NCI-H1930 (cell line): ENCODE results near the gene ARL17B.
"Not testable (repeated sequence)": the region's sequence is repeated elsewhere in the genome, so short reads cannot be mapped to it uniquely, and the experiment has no call there.

ENCODE experiments used
- DNase-seq, 2 experiments: peaks; one replicate each; lab custom pipeline; 2025; lab: John Stamatoyannopoulos, UW

The ARL17B gene

DNA sequence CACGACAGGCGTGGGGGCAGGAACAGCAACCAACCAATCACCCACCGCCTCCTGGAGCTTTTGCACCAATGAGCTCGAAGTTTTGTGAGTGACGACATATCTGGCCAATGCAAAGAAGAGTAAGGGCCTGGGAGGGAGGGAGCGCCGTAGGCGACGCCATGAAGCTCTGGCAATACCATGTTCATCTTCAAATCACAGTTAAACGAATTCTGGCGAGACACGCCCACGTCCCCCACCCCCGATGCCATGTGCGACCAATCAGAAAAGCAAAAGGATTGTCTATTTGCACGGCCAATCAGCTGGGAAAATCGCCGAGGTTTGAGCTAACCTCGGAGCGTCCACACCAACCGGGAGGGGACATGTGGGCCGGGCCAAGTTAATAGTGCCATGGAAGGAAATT, at the start of gene ARL17B:
TSS of gene ARL17B (minus strand) at position 12 of the 400 bp plus-strand sequence. CDS start 3,369 bp downstream, outside the sequence.
- DNase-seq = not testable (repeated sequence)

DNA sequence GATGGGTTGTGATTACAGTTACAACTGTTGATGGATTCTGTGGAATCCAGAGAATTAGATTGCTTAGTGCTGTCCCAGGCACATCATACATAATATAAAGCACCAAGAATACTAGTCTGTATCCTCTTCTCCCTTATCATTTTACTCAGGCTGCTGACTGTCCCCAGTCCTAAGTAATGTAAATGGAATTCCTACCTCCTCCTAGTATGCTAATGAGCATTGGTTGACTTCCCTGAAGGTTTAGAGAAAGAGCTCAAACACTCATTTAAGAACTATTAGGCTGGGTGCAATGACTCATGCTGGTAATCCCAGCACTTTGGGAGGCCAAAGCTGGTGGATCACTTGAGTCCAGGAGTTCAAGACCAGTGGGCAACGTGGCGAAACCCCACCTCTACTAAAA, 48.3 kb upstream of the ARL17B start:
- DNase-seq = not testable (repeated sequence)

- DNase-seq = not testable (repeated sequence)
These were observed 45.6 kb upstream of the ARL17B start for GRCh38 chr17:46407155-46407554.

- DNase-seq = not testable (repeated sequence)
These were observed 39.6 kb upstream of the ARL17B start for GRCh38 chr17:46401033-46401787.

GRCh38 chr17:46400543-46400942, 39.0 kb upstream of the ARL17B start:
- DNase-seq = not testable (repeated sequence)

DNA sequence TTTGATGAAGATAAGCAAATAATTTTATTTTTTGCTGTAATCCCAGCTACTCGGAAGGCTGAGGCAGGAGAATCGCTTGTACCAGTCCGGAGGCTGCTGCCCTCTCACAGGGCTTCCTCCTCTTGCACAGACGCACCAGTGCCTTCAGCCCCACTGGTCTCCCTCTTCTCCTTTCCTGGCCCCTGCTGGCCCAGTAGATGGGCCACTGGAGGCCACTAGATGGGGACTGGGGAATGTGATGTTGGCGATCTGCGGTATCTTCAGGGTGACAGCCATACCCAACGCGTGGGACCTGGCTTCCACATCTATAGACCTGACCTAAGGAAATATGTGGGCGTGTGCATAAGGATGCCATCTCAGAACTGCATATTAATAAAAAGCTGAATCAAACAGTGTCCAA, 38.4 kb upstream of the ARL17B start:
- DNase-seq = not testable (repeated sequence)

GRCh38 chr17:46396292-46396691, 34.7 kb upstream of the ARL17B start:
- not testable (repeated sequence) for DNase-seq

DNA sequence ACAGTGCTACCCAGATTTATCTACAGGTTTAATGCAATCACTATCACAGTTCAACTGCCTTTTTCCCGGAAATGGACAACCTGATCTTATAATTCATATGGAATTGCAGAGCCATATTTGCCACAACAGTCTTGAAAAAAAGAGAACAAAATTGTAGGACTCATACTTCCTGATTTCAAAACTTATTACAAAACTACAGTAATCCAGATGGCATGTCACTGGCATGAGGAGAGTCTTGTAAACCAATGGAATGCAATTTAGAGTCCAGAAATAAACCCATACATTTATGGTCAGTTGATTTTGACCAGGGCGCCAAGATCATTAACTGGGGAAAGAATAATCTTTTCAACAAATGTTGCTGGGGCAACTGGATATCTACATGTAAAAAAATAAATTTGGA, 32.1 kb upstream of the ARL17B start:
- not testable (repeated sequence) for DNase-seq

DNA sequence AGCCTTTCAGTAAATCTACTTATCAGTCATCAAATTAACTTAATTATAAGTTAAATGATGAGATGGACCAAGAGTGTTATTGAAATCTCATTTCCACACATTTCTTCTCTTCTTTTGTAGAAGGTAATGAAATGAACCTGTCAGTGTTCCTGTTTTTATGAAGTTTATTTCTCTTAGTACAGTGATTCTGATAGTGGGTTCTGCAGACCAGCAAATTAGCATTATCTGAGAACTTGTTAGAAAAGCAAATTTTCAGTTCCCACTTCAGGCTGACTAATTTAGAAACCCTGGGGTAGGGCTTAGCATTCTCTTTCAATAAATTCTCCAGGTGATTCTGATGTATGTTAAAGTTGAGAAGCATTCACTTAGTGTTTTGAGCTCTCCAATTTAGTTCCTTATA, 23.9 kb upstream of the ARL17B start:
- not testable (repeated sequence) for DNase-seq

GRCh38 chr17:46383118-46383517, 21.6 kb upstream of the ARL17B start:
- not testable (repeated sequence) for DNase-seq

- DNase-seq = not testable (repeated sequence)
These were observed 11.9 kb upstream of the ARL17B start for GRCh38 chr17:46373418-46373817.

DNA sequence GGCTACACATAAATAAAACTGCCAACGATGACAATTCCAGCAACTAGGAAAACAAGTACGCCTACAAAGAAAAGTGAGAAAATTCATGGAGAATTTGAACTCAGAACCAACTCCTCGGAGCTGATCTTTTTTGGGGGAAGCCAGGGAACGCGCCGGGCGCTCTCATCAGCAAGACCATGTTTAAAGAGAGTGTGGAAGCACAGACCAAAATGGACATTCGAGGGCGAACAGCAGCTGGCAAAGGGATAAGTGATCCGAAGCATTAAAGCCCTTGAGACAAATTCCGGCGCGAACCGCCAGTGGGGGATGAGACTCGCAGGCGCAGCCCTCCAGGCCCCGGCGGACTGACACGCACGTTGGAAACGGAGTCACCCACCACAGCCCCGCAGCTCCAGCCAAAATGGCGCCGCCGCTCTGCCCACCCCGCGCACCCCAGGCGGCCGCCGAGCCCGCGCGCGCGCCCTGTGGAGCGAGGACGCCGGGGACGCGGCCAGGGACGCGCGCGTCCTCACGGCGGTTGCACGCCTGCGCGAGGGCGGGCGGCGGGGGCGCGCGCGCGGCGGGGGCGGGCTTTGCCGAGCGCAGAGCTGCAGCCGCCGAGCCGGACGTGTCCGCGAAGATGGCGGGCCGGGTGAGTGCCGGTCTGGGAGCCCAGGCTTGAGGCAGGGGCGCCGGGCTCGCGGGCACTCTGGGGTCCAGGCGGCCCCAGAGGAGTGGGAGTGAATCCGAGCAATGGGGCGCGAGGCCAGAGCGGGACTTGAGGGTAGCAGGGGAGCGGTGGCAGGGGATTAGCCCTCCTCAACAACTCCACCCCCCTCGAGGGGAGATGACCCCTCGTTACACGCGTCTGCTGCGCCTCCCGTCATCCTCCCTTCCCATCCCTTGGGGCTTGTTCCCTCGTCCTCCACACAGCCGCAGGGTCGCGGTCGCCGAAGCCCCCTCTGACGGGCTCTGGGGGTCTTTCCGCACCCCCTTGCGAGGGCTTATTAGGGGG, 11.0 kb upstream of the ARL17B start:
- not testable (repeated sequence) for DNase-seq

GRCh38 chr17:46367520-46367919, 6.0 kb upstream of the ARL17B start:
- DNase-seq = not testable (repeated sequence)

DNA sequence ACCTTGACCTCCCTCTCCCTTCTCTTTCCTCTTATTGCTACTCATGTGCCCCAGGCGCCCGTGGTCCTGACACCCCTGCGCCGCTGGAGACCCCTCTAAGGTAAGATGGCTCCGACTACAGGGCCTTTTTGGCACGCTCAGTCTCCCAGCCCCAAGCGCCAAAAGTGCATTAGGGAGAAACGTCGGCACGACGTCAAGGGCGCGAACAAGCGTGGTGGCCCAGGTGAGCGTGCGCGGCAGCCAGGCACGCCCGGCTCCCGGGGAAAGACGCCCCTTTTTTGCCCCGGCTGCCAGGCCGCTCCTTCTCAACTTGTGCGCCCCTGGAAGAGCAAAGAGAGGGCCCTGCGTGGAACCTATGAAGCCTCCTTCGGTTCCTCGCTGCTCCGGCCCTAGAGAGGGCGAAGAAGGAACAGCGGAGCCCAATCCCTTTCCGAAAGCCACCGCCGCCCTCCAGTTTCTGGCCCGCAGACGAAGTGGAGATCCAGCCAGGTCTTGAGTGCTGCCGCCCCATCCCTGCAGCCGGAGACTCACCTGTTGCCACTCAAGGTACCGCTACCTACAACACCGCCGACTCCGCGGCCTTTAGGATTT, 326 bp downstream of the ARL17B start:
- DNase-seq = not testable (repeated sequence)

GRCh38 chr17:46353856-46354255, 7.7 kb downstream of the ARL17B start:
- not testable (repeated sequence) for DNase-seq

DNA sequence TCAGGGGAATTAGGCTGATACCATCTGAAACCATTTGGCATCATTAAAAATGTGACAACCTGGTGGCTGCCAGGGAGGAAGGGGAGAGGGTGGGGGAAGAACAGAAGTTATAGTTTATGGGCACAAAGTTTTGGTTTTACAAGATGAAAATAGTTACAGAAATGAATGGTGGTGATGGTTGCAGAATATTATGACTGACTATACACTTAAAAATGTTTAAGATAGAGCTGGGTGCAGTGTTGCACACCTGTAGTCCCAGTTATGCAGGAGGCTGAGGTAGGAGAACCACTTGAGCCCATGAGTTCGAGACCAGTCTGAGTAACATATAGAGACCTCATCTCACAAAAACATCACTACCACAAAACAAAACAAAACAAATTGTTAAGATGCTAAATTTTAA, 12.5 kb downstream of the ARL17B start:
- not testable (repeated sequence) for DNase-seq

DNA sequence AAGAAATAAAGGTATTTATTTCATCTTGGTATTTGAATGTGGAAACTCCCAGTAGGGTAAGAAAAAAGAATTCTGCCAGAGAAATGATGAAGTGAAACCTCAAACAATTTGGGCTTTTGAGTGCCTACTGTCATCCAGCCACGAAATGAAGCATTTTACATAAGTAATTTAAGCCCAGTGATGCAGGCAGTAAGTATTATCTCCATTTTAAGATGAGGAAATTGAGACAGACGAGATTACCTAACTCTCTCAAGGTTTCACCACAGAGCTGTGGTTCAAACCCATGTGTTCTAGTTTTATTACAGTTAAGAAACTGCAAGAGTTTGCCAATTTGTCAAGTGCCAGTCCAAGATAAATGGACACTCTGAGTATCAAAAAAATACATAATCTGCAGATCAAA, 13.2 kb downstream of the ARL17B start:
- not testable (repeated sequence) for DNase-seq

- DNase-seq = not testable (repeated sequence)
These were observed 19.4 kb downstream of the ARL17B start for GRCh38 chr17:46342131-46342530.

GRCh38 chr17:46341220-46341619, 20.3 kb downstream of the ARL17B start:
- not testable (repeated sequence) for DNase-seq

GRCh38 chr17:46294831-46295230, 66.7 kb downstream of the ARL17B start, which contains the start of gene LRRC37A:
Gene LRRC37A, plus strand, starts transcription at chr17:46295131. Its CDS starts 3 bp downstream, at chr17:46295134.
- not testable (repeated sequence) for DNase-seq

GRCh38 chr17:46291618-46292017, 69.9 kb downstream of the ARL17B start:
- not testable (repeated sequence) for DNase-seq
